T-helper 1 cell (primary cell): Measurements from ENCODE around the gene ARPC1B.
A peak's percentile ranks its signal among the peaks of the same experiment; 100 is the strongest.
"Not testable (repeated sequence)": the region's sequence is repeated elsewhere in the genome, so short reads cannot be mapped to it uniquely, and the experiment has no call there.

Experiments
- DNase-seq, 5 donors: peaks; one replicate each; pipeline ENCODE4 v3.0.0-alpha.2; 2012 to 2020

Gene ARPC1B

DNA sequence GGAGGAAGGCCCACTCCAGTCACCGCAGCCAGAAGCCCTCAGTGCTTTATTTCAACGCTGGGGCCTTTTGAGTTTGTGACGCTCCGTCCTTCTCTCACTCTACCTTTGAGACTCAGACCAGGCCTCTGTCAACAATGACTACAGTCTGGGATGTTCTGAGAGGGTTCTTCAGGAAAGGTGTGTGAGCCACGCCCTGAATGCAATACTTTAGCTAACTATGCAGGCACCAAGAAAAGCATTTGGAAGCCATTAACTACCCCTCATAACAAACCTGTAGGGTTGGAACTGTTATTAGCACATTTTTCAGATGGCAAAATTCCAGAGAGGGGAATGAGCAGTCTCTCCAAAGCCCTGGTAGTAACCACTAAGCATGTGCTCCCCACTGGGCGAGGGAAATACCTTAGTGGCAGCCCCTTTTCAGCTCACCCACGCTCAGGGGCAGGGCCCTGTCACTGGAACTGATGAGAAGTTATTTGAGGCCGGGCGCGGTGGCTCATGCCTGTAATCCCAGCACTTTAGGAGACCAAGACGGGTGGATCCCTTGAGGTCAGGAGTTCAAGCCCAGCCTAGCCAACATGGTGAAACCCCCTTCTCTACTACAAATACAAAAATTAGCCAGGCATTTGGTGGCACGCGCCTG, 5.7 kb upstream of the ARPC1B start:
- no peak for DNase-seq

DNA sequence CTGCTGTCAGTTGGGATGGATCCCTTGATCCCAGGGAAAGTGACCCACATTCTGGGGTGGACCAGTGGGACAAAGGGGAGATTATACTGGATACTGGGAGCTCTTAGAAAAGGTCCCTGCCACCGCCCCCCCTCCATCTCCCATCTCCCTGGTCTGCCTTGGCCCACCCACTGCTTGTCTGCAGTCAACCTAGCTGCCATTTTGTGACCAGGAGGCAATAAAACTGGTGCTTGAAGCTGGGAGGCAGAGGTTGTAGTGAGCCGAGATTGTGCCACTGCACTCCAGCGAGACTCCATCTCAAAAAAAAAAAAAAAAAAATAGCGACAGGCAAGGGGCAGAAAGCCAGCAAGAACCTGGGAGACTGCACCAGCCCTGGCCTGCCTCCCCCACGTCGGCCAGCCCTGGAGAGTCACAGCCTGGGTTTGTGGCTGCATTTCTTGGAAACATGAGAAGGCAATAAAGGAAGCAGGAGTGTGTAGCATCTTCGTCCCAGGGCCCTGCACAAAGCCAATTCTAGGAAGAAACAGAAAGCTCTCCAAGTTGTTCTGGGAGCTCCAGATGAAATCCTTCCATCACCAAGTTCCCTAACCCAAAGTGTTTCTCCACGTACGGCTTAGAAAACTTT, 4.7 kb upstream of the ARPC1B start:
- no peak for DNase-seq

DNA sequence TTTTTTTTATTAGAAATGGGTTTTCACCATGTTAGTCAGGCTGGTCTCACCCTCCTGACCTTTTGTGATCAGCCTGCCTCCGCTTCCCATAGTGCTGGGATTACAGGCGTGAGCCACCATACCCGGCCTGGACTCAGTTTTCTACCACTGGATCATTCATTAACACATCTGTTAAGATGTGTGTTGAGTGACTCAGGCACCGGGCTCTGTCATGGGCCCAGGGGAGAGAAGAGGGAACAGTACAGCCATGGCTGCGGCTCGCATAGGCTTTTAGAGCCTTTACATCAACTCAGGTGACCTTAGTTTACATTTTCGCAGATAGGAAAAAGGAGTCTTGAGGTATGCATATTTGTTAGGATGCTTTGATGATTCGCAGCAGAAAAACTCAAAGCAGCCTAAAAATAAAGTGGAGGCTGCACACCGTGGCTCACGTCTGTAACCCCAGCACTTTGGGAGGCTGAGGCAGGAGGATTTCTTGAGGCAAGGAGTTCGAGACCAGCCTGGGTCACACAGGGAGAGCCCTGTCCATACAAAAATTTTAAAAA, 3.1 kb upstream of the ARPC1B start:
- no peak for DNase-seq

DNA sequence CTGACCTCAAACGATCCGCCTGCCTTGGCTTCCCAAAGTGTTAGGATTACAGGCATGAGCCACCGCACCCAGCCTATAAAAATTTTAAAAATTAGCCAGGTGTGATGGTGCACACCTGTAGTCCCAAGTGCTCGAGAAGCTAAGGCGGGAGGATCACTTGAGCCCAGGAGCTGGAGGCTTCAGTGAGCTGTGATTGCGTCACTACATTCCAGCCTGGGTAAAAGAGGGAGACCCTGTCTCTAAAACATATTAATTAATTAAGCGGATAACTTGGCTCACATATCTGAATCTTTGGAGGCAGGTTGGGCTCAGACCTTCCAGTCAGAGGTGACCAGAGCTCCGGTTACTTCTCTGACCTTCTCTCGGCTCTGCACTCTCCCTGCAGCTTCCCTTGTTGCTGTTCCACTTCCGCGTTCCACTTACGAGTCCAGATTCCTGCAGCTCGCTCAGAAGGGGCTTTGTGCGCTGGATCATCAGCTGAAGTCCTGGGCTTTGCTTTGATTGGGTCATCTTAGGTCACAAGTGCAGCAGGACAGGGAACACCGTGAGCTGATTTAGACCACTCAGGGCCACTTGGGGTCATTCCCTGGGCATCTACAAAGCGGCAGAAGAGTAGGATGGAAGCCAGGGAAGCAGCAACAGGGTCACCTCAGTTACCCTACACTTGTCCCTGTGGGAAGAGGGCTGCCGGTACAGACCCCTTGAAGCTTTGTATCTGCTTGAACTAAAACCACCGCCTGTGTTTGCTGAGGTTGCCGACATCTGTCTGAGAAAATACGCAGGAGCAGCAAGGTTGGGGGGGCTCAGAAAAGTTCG, 2.0 kb upstream of the ARPC1B start:
- no peak for DNase-seq

DNA sequence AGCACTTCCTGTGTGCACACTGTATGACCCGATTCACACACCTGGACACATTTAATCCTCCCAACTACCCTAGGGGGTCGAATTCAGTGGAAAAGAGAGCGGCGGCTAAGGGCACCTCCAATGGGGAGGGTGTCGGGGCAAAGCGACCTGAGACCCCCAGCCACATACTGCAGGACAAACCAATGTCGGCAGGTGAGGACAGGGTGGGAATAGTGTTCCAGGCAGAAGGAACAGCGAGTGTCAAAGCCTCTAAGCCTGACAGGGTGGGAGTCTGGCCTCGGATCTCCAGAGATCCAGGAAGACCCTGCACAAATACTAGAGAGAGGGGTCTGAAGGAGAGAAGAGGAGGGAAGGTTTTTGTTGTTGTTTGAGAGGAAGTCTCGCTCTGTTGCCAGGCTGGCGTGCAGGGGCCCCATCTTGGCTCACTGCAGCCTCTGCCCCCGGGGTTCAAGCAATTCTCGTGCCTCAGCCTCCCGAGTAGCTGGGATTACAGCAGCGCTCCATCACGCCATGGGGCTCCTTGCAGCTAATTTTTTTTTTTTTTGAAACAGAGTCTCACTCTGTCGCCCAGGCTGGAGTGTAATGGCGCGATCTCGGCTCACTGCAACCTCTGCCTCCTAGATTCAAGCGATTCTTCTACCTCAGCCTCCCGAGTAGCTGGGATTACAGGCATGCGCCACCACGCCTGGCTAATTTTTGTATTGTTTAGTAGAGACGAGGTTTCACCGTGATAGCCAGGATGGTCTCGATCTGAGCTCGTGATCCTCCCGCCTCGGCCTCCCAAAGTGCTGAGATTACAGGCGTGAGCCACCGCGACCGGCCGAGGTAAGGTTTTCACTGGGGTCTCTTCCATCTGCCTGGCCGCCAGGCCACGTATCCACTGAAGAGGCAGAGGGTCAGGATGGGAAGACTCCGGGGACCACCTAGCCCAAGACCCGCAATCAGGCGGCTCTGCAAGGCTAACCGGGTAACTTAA, 1.2 kb upstream of the ARPC1B start:
- DNase-seq, result no peak

DNA sequence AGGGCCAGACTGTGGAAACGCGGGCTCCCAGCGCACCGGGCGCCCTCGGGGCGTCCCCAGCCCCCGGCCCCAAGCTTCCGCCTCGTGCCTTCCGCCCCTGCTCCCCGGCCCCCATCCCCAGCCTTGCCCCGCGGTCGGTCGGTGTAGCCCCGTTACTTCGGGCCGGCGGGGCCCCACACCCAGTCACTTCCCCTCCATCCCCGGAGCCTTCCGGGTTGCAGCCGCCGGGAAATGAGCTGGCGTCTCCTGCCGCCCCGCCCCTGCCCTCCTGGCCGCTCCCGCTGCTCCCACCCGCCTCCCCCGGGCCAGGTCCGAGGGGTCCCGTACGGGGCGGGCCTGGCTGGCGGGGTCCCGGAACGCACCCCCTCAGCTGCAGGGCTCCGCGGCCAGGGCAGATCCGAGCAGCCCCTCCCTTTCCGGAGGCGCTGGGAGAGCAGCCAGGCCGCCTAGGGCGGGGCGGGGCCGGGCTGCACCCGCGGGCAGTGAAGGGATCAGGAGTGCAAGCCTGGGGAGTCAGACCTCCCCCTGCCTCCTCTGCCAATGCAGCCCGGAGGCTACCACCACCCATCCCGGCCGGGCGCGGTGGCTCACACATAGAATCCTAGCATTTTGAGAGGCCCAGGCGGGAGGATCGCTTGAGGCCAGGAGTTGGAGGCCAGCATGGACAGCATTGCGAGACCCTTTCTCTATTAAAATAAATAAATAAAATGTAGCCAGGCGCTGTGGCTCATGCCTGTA, 709 bp downstream of the ARPC1B start:
- DNase-seq, result peak; percentile 50 to 80 (median 51)

DNA sequence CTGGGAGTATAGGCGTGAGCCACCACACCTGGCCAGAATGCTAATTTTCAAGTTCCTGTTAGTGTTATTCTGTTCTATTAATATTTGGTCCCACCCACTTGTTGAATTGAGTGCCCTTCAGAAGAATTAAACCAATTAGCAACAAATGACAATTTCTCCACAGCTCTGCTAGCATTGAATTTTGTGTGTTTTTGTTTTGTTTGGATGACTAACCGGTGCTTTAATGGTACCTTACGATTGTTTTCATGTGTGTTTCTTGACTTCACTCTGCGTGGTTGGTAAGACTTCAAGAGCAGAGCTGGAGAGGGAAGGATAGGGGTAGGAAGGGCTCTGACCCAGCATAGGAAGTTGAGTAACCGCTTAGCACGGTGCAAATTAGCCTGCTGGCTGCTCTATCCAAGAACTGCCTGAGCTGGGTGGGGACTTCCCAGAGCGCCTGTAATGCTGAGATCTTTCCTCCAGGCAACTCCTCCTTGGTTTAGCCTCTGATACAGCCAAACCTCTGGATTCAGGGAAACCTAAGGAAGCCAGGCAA, 4.6 kb downstream of the ARPC1B start:
- peak; percentile 46 to 61 (median 57) for DNase-seq

DNA sequence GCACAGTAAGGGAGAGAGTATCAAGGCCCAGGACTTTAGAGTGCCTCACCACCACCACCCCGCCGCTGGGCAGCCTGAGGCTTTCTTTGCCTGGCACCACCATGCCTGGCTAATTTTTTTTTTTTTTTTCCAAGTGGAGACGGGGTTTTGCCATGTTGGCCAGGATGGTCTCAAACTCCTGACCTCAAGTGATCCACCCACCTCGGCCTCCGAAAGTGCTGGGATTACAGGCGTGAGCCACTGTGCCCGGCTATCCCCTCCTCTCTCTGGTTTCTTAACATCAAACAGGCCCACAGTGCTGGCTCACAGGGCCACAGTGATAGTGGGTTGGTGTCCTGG, 5.1 kb downstream of the ARPC1B start:
- DNase-seq, result not testable (repeated sequence)

DNA sequence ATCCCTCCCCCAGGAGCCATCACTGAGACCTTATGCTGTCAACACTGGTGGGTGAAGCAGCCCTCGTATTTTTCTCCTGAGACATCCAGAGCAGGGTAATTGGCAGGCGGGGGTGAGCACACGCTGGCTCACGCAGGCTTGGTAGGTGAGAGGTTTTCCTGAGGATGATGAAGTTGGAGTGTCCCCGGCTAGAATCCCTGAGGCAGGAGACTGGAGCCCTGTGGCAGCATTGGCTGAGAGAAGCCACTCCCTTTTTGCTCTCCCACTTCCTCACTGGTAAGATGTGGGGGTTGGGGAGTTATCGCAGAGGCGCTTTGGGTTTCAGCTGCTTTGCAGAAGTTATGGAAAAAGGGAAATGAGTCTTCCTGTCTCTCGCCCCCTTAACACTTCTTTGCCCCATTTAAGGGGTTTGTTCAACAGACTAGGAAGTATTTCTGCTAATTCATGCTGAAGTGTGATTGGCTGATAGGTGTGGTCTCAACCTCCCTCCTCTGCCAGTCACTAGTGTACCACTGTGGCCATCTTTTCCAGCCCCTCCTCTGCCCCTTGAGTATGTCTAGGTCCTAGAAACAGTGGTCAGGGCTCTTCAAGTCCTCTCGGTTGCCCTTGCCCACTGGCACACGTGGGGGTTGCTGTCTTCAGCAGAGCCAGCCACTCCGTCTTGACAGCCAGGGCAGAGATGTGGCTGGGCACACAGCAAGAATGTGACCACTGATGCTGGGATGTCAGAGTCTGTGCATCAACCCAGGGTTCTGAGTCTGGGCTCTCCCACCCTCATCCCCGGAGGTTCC, 5.7 kb downstream of the ARPC1B start:
- DNase-seq, result peak in 2 of 5 donors; percentile 29 to 58

DNA sequence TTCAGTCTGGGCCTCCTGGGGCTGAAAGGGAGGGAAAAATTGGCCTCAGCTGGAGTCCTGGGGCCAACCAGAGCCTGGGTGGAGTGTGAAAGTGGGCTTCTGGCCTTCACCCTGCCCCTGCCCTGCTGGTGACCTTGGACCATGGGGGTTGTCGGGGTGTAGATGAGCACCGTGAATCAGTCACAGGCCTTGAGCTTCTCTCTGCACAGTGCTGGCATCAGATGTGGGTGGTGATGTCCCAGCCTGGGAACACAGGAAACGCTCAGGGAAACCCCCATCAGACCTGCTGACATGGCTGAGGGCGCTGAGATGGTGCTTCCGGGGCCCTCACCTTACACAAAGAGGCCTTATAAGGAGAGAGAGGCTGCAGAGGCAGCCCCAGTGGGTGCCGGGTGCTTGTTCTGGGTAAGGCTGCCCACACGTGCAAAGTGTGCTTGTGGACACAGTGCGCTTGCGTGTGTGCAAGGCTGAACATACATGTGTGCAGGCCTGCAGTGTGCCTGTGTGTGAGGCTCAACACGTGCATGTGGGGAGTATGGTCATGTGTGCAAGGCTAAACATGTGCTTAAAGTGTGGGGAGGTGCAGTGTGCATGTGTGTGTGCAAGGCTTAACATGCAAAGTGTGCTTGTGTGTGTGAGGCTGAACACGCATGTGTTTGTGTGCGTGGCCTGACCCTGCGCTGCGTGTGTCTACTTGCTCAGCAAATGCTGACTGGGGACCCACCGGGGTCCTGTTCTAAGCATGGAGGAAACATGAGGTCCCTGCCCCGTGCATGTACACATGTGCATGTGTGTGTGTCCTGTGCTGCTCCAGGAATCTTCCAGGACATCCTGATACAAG, 6.5 kb downstream of the ARPC1B start:
- DNase-seq, result peak; percentile 86 to 95 (median 89)

DNA sequence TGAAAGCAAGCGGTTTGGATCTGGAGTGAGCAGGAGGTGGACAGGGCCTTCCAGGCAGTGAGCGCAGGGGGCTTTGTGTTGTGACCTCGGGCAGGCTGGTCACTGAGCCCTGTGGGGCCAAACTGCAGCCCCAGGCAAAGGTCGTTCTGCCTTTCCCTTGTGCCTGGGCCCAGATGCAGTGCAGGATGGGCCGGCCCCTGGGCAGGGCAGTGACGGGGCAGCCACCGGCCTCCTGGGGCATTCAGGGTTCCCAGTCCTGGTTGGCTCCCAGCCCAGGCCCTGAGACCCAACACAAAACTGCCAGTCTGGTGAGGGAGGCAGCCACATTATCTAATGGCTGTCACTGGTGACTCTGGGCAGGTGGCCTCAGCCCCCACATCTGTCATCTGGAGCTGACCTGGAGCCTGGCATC, 7.1 kb downstream of the ARPC1B start:
- no peak for DNase-seq

DNA sequence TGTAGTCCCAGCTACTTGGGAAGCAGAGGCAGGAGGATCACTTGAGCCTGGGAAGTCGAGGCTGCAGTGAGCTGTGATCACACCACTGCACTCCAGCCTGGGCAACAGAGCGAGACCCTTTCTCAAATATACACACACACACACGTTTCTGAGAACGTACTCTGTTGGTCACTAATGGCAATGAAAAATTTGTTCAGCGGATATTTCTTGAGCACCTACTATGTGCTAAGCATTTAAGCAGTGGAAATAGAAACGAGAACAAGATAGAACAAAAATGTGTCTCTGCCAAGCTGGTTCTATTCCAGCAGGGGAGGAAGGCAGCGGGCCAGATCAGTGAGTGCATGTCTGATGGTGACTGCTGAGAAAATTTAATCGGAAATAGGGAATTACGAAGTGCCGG, 8.7 kb downstream of the ARPC1B start:
- no peak for DNase-seq

DNA sequence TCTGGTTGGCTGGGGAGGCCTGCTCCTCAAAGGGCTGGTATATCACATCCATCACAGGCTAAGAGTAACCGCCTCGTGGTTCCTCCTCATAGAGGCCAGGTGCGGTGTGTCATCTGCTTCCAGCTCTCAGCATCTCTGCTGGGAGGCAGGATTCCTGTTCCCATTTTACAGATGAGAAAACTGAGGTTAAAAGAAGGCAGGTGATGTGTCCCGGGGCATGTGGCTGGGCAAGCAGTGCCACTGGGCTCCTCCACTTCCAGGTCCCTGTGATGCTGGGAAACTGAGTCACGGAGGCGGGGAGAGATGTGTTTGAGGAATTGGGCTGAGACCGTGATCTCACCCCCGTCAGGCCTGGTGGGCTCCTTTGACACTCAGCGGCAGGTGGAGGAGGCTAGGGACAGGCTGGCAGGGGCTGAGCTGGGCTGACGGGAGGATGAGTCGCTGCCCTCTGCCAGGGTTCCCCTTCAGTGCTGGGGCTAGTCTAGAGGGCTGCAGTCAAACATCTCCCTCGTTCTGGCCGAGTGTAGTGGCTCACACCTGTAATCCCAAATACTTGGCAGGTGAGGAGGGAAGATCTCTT, 9.4 kb downstream of the ARPC1B start:
- DNase-seq, result no peak

DNA sequence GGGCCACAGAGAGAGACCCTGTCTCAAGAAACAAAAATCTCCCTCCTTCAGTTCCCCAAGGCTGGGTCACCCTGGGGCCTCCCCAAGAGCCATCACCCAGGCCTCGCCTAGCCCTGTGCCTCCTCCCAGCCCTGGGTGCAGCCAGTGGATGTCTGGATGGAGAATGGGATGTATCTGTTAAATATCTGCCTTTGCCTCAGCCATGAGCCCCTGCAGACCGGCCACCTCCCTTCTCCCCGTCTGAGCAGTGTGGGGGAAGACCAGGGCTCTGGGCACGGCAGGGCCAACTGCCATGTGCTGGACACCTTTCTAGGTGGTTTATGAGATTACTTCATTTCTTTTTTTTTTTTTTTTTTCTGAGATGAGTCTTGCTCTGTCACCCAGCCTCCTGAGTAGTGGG, 10.0 kb downstream of the ARPC1B start:
- no peak for DNase-seq

DNA sequence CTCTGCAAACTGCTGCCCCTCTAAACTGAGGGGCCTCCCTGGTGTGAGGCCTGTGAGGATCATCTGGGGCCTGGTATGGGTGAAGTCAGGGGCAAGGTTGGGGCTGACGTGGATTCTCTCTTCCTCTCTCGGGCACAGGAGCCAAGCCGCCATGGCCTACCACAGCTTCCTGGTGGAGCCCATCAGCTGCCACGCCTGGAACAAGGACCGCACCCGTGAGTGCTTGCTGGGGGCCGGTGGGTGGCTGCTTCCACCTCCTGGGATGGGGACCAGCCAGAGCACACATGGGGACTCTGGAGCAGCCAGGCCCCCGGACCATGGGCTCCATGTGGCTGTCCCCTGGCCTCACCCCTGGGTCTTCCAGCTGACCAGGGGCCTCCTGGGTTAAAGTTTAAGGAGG, 11.0 kb downstream of the ARPC1B start:
- no peak for DNase-seq

DNA sequence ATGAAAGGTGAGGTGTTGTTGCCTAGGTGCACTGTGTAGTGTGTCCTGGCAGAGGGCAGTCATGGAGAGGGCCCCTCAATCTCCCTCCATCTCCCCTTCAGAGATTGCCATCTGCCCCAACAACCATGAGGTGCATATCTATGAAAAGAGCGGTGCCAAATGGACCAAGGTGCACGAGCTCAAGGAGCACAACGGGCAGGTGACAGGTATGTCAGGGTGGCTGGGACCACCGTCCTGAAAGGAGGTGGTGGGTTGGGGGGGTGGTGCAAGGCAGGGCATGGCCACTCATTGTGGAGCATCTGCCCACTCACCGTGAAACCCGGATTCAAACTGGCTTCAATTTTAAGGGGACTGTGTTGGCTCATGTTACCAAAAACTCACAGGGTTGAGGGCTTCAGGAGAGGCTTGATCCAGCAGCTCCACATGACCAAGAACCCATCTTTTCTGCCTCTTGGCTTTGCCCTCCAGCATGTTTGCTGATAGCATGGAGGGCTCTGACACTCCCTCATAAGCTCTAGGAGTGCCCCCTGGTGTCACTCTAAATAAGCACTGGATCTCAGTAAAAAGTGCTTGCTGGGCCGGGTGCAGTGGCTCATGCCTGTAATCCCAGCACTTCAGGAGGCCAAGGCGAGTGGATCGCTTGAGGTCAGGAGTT, 12.2 kb downstream of the ARPC1B start:
- DNase-seq, result peak in 1 of 5 donors; percentile 52

DNA sequence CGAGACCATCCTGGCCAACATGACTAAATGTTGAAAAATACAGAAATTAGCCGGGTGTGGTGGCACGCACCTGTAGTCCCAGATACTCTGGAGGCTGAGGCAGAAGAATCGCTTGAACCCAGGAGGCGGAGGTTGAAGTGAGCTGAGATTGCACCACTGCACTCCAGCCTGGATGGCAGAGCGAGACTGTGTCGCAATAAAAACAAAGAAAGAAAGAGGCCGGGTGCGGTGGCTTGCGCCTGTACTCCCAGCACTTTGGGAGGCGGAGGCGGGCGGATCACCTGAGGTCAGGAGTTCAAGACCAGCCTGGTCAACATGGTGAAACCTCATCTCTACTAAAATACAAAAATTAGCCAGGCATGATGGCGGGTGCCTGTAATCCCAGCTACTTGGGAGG, 12.7 kb downstream of the ARPC1B start:
- not testable (repeated sequence) for DNase-seq

DNA sequence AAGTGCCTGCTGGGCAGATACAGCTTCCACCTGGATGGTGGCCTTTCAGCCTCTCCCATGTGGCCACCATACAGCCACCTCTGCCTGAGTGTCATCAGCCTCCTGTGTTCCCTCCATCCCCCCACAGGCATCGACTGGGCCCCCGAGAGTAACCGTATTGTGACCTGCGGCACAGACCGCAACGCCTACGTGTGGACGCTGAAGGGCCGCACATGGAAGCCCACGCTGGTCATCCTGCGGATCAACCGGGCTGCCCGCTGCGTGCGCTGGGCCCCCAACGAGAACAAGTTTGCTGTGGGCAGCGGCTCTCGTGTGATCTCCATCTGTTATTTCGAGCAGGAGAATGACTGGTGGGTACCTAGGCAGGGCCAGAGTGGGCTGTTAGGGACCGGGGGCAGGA, 13.4 kb downstream of the ARPC1B start:
- DNase-seq, result no peak

DNA sequence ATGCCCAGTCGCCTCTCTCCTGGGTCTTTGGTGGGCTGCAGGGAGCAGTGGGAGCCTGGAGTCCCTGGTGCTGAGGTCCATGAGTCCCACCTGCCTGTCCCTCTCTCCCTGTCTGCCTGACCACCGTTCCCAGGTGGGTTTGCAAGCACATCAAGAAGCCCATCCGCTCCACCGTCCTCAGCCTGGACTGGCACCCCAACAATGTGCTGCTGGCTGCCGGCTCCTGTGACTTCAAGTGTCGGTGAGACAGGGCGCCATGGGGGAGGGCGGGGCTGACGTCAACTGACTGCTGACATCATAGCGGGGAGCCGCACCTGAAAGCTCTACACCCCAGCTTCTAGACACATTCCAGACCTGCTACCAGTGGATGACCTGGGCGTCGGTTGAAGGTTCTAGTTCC, 15.2 kb downstream of the ARPC1B start:
- DNase-seq, result no peak
